Peyer's patch (tissue), 4 donors: ENCODE data around the gene ACTMAP.

Source experiments
- POLR2A ChIP-seq, 2 donors: fragments of 450-650 bp; IDR thresholded peaks; one replicate each; pipeline ENCODE4 v1.5.1; 2017; ENCODE audit warnings: antibody characterized with exemption in 2 of 2, mild to moderate bottlenecking in 2 of 2, moderate library complexity in 2 of 2
- TF ChIP-seq, protein P1 (sequence below), 6 experiments: fragments of 450-650 bp in 4 of 6; fragments of 200-600 bp in 2 of 6; sonication (generic) in 1 of 6; IDR thresholded peaks; one replicate each; pipeline ENCODE4 v1.5.1; 2017 to 2019; ENCODE audit warnings: antibody characterized with exemption in 6 of 6, mild to moderate bottlenecking in 3 of 6, moderate library complexity in 1 of 6

DNA sequence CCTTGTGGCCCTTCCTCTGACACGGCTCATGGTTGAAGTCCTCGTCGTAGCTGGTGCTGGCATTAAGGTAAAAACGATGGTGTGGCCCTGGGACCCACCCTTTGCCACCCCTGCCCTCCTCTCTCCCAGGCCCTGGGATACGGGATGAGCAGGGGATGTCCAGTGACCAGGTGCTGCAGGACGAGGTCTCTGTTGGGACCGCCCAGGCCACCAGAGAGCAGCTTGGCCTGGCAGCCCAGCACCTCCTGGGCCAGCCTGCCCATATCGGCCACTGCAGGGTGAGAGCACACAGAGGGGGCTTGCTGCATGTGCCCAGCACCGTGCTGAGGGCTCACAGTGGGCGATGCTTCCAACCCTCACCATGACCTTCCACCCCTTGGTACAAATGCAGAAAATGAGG lies 6.4 kb downstream of the ACTMAP start:
- TF ChIP-seq, protein P1, sequence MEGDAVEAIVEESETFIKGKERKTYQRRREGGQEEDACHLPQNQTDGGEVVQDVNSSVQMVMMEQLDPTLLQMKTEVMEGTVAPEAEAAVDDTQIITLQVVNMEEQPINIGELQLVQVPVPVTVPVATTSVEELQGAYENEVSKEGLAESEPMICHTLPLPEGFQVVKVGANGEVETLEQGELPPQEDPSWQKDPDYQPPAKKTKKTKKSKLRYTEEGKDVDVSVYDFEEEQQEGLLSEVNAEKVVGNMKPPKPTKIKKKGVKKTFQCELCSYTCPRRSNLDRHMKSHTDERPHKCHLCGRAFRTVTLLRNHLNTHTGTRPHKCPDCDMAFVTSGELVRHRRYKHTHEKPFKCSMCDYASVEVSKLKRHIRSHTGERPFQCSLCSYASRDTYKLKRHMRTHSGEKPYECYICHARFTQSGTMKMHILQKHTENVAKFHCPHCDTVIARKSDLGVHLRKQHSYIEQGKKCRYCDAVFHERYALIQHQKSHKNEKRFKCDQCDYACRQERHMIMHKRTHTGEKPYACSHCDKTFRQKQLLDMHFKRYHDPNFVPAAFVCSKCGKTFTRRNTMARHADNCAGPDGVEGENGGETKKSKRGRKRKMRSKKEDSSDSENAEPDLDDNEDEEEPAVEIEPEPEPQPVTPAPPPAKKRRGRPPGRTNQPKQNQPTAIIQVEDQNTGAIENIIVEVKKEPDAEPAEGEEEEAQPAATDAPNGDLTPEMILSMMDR (IDR thresholded peaks at IDR 0.05): no peak
- no peak for TF ChIP-seq POLR2A (IDR thresholded peaks at IDR 0.05)
